Nephron progenitor cell (in vitro differentiated cells): Measurements from ENCODE around the gene PHF21B.

Source experiments
- DNase-seq: peaks from one replicate; pipeline ENCODE4 v3.0.0; 2021
- H3K27ac Mint-ChIP-seq: 2 replicates; pipeline ENCODE4 v1.8.0; 2021; ENCODE audit warnings: mild to moderate bottlenecking, moderate library complexity, mixed read lengths
- H3K27me3 Mint-ChIP-seq: 2 replicates; pipeline ENCODE4 v1.8.0; 2021; ENCODE audit warnings: mild to moderate bottlenecking, low read depth, mixed read lengths; ENCODE audit not compliant: poor library complexity
- H3K36me3 Mint-ChIP-seq: 2 replicates; pipeline ENCODE4 v1.8.0; 2021; ENCODE audit warnings: low read depth, mixed read lengths
- H3K4me1 Mint-ChIP-seq: 2 replicates; pipeline ENCODE4 v1.8.0; 2021; ENCODE audit warnings: mixed read lengths
- H3K4me3 Mint-ChIP-seq: 2 replicates; pipeline ENCODE4 v1.8.0; 2021; ENCODE audit warnings: mild to moderate bottlenecking, moderate library complexity, mixed read lengths
- H3K9me3 Mint-ChIP-seq: 2 replicates; pipeline ENCODE4 v1.8.0; 2021; ENCODE audit warnings: mild to moderate bottlenecking, moderate library complexity, mixed read lengths
- CTCF ChIP-seq: fragments of 200-600 bp; sonication (generic); IDR thresholded peaks from 2 replicates; pipeline ENCODE4 v1.5.0; 2021; ENCODE audit warnings: antibody characterized with exemption

Gene PHF21B

GRCh38 chr22:44901301-44901700 lies 108.5 kb downstream of the PHF21B start:
- no peak for DNase-seq
- H3K36me3 Mint-ChIP-seq = peaks cover 97% of the 10 kb centered on the region
- H3K4me3 Mint-ChIP-seq = no peak overlapping the region
- no peak for TF ChIP-seq CTCF
- H3K9me3 Mint-ChIP-seq = peaks cover 70% of the 10 kb centered on the region
- H3K4me1 Mint-ChIP-seq = peaks cover 20% of the 10 kb centered on the region
- no peak overlapping the region for H3K27ac Mint-ChIP-seq
- H3K27me3 Mint-ChIP-seq = peaks cover 7% of the 10 kb centered on the region

DNA sequence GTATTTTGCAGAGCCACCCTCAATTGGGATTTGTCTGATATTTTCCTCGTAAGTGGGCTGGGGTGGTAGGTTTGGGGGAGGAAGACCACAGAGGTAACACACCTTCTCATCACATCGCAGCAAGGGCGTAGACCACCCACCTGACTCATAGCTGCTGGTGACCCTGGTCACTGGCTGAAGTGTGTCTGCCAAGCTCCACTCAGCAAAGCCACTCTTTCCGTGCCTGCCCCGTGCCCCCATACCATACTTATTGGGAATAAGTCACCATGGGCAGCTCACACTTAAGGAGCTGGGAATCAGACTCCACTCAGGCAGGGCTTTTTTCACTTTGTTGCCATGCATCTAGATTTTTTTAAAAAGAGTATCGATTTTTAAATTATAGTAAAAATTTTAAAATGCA lies 111.6 kb downstream of the PHF21B start:
- H3K27me3 Mint-ChIP-seq = peaks cover 9% of the 10 kb centered on the region
- peaks cover 7% of the 10 kb centered on the region for H3K4me1 Mint-ChIP-seq
- H3K4me3 Mint-ChIP-seq = no peak overlapping the region
- TF ChIP-seq CTCF = no peak
- DNase-seq = no peak
- H3K36me3 Mint-ChIP-seq = peaks cover 79% of the 10 kb centered on the region
- no peak overlapping the region for H3K27ac Mint-ChIP-seq
- H3K9me3 Mint-ChIP-seq = peaks cover 43% of the 10 kb centered on the region

DNA sequence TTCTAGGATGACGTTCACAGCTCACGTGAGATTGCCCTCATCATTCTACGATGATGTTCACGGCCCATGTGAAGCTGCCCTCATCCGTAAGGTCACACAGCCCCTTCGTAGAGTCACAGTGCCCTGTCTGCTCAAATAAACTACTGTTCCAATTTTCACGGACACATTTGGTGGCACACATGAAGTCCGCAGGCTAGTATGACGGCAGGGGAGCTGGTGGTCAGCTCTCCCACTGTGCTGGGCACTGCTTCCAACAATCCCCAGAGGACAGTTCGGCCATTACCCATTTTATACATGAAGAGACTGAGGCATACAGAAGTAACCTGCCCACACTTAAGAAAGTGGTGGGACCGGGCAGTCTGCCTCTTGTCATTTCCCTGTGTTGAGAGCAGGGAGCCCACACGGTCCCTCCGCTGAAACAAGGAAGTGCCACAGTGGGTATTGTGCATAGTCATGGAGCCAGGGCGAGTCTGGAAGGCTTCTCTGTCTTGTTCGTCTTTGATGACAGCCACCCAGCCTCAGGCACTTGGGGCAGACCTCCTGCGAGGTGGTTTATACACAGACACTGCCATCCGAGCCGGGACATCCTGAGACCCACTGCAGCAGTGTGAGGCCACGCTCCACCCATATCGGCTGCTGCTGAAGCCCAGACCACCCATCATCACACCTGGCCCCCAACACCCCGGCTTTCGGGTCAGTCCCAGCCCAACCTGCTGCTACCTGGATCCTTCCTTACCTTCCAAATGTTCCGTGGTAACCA lies 114.3 kb downstream of the PHF21B start:
- no peak for DNase-seq
- Mint-ChIP-seq H3K9me3 (peaks cover 16% of the 10 kb centered on the region), H3K4me3 (no peak overlapping the region), H3K27me3 (peaks cover 3% of the 10 kb centered on the region), H3K4me1 (peaks cover 7% of the 10 kb centered on the region), H3K27ac (no peak overlapping the region), H3K36me3 (peaks cover 52% of the 10 kb centered on the region)
- TF ChIP-seq CTCF = no peak

DNA sequence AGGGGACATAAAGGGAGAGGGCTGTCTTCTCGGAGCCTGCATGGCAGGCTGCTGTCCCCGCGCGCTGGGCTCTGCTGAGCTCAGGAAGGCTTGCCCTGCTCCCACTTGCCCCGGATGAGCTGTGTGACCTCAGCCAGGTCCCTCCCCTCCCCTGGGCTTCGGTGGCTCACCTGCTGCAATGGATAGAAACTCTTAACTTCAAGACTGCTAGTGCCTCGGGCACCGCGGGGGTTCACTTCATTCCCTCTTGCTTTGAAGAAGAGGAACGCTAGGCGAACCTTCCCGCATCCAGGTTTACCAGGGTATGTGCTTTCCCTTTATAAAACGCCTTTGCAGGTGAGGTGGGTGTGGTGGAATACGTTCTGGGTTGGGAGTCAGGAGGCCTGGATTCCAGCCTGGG lies 115.0 kb downstream of the PHF21B start:
- Mint-ChIP-seq H3K4me1 (peaks cover 7% of the 10 kb centered on the region), H3K27me3 (peaks cover 6% of the 10 kb centered on the region), H3K36me3 (peaks cover 49% of the 10 kb centered on the region), H3K27ac (no peak overlapping the region), H3K4me3 (no peak overlapping the region), H3K9me3 (peaks cover 9% of the 10 kb centered on the region)
- TF ChIP-seq CTCF = no peak
- DNase-seq = no peak

DNA sequence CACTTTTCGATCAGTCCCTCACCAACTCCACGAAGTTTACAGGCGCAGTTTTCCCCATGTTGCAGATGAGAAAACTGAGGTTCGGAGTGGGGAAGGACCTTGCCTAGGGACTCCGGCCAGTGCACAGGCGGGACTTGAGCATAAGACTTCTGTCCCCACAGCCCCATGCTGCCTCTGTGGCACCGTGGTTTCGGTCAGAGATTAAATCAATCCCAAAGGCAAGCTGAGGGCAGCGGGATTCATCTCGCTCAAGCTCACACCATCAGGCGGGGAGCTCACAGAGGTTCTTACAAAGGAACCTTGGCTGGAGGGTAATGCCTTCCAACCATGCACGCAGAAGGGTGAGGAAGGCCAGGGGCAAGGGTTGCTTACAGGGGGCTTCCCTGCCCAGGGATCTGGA lies 115.5 kb downstream of the PHF21B start:
- H3K27me3 Mint-ChIP-seq = peaks cover 6% of the 10 kb centered on the region
- no peak for TF ChIP-seq CTCF
- H3K4me3 Mint-ChIP-seq = no peak overlapping the region
- peaks cover 7% of the 10 kb centered on the region for H3K4me1 Mint-ChIP-seq
- H3K27ac Mint-ChIP-seq = peak overlapping the region; percentile 77
- no peak for DNase-seq
- peaks cover 45% of the 10 kb centered on the region for H3K36me3 Mint-ChIP-seq
- peaks cover 4% of the 10 kb centered on the region for H3K9me3 Mint-ChIP-seq

DNA sequence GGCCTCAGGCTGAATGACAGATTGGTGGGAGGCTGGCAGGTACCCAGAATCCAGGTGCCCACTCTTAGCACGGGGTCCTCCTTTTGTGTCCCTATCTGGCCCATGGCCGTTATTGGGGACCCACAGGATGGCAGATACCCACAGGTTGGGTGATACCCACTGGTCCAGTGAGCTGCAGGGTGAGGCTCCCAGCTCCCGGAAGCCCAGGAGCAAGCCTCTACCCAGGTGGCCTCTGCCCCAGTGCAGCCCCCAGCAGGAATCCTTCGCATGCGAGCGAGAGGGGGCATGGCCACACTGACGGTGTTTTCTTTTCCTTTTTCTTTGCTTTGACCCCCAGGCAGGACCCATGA lies 116.1 kb downstream of the PHF21B start:
- peak overlapping the region; percentile 77 for H3K27ac Mint-ChIP-seq
- H3K9me3 Mint-ChIP-seq = peaks cover under 1% of the 10 kb centered on the region
- no peak for TF ChIP-seq CTCF
- H3K4me3 Mint-ChIP-seq = no peak overlapping the region
- H3K4me1 Mint-ChIP-seq = peaks cover 7% of the 10 kb centered on the region
- H3K27me3 Mint-ChIP-seq = peaks cover 6% of the 10 kb centered on the region
- no peak for DNase-seq
- peaks cover 39% of the 10 kb centered on the region for H3K36me3 Mint-ChIP-seq
